Measurements from ENCODE around the gene GFRA1. TPM values are rescaled to one million over a fixed set of nuclear protein-coding genes. Genes with fewer than 3 reads are reported as not detected.

Gene GFRA1
- polyA plus RNA-seq, 1 donor (not counting 4 experiments of a cell fraction or from before 2014, with no cell fraction given) = not detected

- no peak for FAIRE-seq
- no peaks in the 10 kb centered on the region for H3K36me3 ChIP-seq (ENCODE audit: control insufficient read depth in 2 of 2, extremely low read depth in 1 of 2, insufficient read depth in 2 of 2, low read length in 2 of 2)
- H3K9me3 ChIP-seq (ENCODE audit: control insufficient read depth, low read depth, low read length) = no peaks in the 10 kb centered on the region
- dilution Hi-C loops (cut with MboI; ENCODE audit: extremely low pct_ligation_motif_present, low sequenced_read_pairs) = no loop called here
- H3K79me2 ChIP-seq (ENCODE audit: control insufficient read depth, insufficient read depth, low read length) = no peaks in the 10 kb centered on the region
- no peak overlapping the region for H3K4me2 ChIP-seq (ENCODE audit: control insufficient read depth, extremely low read depth, insufficient read depth, low read depth, low read length)
- no peaks in the 10 kb centered on the region for H3K9me1 ChIP-seq (ENCODE audit: control insufficient read depth, extremely low read depth, insufficient read depth, low read length)
- H2AFZ ChIP-seq (ENCODE audit: control insufficient read depth, low read length) = no peak overlapping the region
- H3K9ac ChIP-seq (ENCODE audit: control insufficient read depth, extremely low read depth, insufficient read depth, low read length) = no peak overlapping the region
- H3K27me3 ChIP-seq (ENCODE audit: control insufficient read depth, extremely low read depth, insufficient read depth, low read length) = no peaks in the 10 kb centered on the region
- no peak for TF ChIP-seq CTCF (optimal IDR thresholded peaks at IDR 0.05 in 1 of 3, IDR thresholded peaks at IDR 0.05 in 1 of 3, conservative IDR thresholded peaks at IDR 0.05 in 1 of 3; ENCODE audit: extremely low read depth in 1 of 3, insufficient read depth in 2 of 3, low read length in 3 of 3)
- no peak for TF ChIP-seq EZH2 (IDR thresholded peaks at IDR 0.05; ENCODE audit: low read length)
- H3K4me3 ChIP-seq (ENCODE audit: control insufficient read depth in 2 of 3, extremely low read depth in 1 of 3, insufficient read depth in 2 of 3, low read depth in 1 of 3, low read length in 3 of 3) = no peak overlapping the region
- DNase-seq (ENCODE audit: low read depth, low spot score) = no peak
- no peaks in the 10 kb centered on the region for H3K4me1 ChIP-seq (ENCODE audit: control insufficient read depth, extremely low read depth, insufficient read depth, low read length)
- H3K27ac ChIP-seq (ENCODE audit: control insufficient read depth, insufficient read depth, low read length) = no peak overlapping the region
- H4K20me1 ChIP-seq (ENCODE audit: control insufficient read depth, extremely low read depth, insufficient read depth, low read length) = no peaks in the 10 kb centered on the region
Measured at GRCh38 chr10:116259638-116260037, 13.4 kb downstream of the GFRA1 start.

- dilution Hi-C loops (cut with MboI; ENCODE audit: extremely low pct_ligation_motif_present, low sequenced_read_pairs) = no loop called here
- H3K4me3 ChIP-seq (ENCODE audit: control insufficient read depth in 2 of 3, extremely low read depth in 1 of 3, insufficient read depth in 2 of 3, low read depth in 1 of 3, low read length in 3 of 3) = no peak overlapping the region
- FAIRE-seq (no peak), DNase-seq (ENCODE audit: low read depth, low spot score) (no peak)
- no peaks in the 10 kb centered on the region for H4K20me1 ChIP-seq (ENCODE audit: control insufficient read depth, extremely low read depth, insufficient read depth, low read length)
- no peak overlapping the region for H3K4me2 ChIP-seq (ENCODE audit: control insufficient read depth, extremely low read depth, insufficient read depth, low read depth, low read length)
- no peak overlapping the region for H2AFZ ChIP-seq (ENCODE audit: control insufficient read depth, low read length)
- H3K4me1 ChIP-seq (ENCODE audit: control insufficient read depth, extremely low read depth, insufficient read depth, low read length) = no peaks in the 10 kb centered on the region
- TF ChIP-seq EZH2 (IDR thresholded peaks at IDR 0.05; ENCODE audit: low read length) = no peak
- TF ChIP-seq CTCF (optimal IDR thresholded peaks at IDR 0.05 in 1 of 3, IDR thresholded peaks at IDR 0.05 in 1 of 3, conservative IDR thresholded peaks at IDR 0.05 in 1 of 3; ENCODE audit: extremely low read depth in 1 of 3, insufficient read depth in 2 of 3, low read length in 3 of 3) = no peak
- no peaks in the 10 kb centered on the region for H3K36me3 ChIP-seq (ENCODE audit: control insufficient read depth in 2 of 2, extremely low read depth in 1 of 2, insufficient read depth in 2 of 2, low read length in 2 of 2)
- H3K27ac ChIP-seq (ENCODE audit: control insufficient read depth, insufficient read depth, low read length) = no peak overlapping the region
- H3K79me2 ChIP-seq (ENCODE audit: control insufficient read depth, insufficient read depth, low read length) = no peaks in the 10 kb centered on the region
- no peak overlapping the region for H3K9ac ChIP-seq (ENCODE audit: control insufficient read depth, extremely low read depth, insufficient read depth, low read length)
- H3K9me1 ChIP-seq (ENCODE audit: control insufficient read depth, extremely low read depth, insufficient read depth, low read length) = no peaks in the 10 kb centered on the region
- no peaks in the 10 kb centered on the region for H3K9me3 ChIP-seq (ENCODE audit: control insufficient read depth, low read depth, low read length)
- H3K27me3 ChIP-seq (ENCODE audit: control insufficient read depth, extremely low read depth, insufficient read depth, low read length) = no peaks in the 10 kb centered on the region
Measured at GRCh38 chr10:116257785-116258184, 15.2 kb downstream of the GFRA1 start.
